WTC11 (cell line): Measurements from ENCODE around the gene IGFN1. TPM values are rescaled to one million over a fixed set of nuclear protein-coding genes. Genes with fewer than 3 reads are reported as not detected.

ENCODE experiments used
- ATAC-seq: fragments of 200-7000 bp; cut with Tn5 transposase; 2 replicates; pipeline ENCODE4 v1.10.0; 2021; ENCODE audit warnings: mild to moderate bottlenecking, moderate library complexity
- CTCF ChIA-PET: fragments of 300-600 bp; sonication (Branson Sonifier 250); formaldehyde crosslinking; loops from one replicate; lab custom pipeline; 2021; ENCODE audit warnings: antibody characterized with exemption; lab: Charles Lee
- POLR2A ChIA-PET: fragments of 350-600 bp; sonication (Branson Sonifier 250); formaldehyde crosslinking; loops from one replicate; lab custom pipeline; 2021; ENCODE audit warnings: antibody characterized with exemption; lab: Charles Lee
- DNase-seq: peaks from one replicate; pipeline ENCODE4 v3.0.0; 2021; ENCODE audit warnings: low spot score
- H3K27ac Mint-ChIP-seq: 2 replicates; pipeline ENCODE4 v1.8.0; 2021; ENCODE audit warnings: mixed read lengths
- H3K27me3 Mint-ChIP-seq: 2 replicates; pipeline ENCODE4 v1.8.0; 2021; ENCODE audit warnings: low read depth, mild to moderate bottlenecking, moderate library complexity, mixed read lengths
- H3K36me3 Mint-ChIP-seq: 2 replicates; pipeline ENCODE4 v1.8.0; 2021; ENCODE audit warnings: mixed read lengths
- H3K4me1 Mint-ChIP-seq: 2 replicates; pipeline ENCODE4 v1.8.0; 2022; ENCODE audit warnings: mixed read lengths
- H3K4me3 Mint-ChIP-seq: 2 replicates; pipeline ENCODE4 v1.8.0; 2021; ENCODE audit warnings: mild to moderate bottlenecking, moderate library complexity, mixed read lengths
- H3K9me3 Mint-ChIP-seq: 2 replicates; pipeline ENCODE4 v1.8.0; 2021; ENCODE audit warnings: mixed read lengths
- AR ChIP-seq: fragments of 250-450 bp; sonication (Bioruptor Pico); IDR thresholded peaks from 2 replicates; pipeline ENCODE4 v1.9.0; 2021; ENCODE audit warnings: mild to moderate bottlenecking
- ATF2 ChIP-seq: sonication (generic); formaldehyde crosslinking; IDR thresholded peaks from 2 replicates; pipeline ENCODE4 v1.8.1; 2022; ENCODE audit warnings: low read depth, missing genetic modification reagents, borderline replicate concordance
- ATF3 ChIP-seq: sonication (generic); formaldehyde crosslinking; conservative IDR thresholded peaks from 2 replicates; pipeline ENCODE4 v1.8.1; 2022; ENCODE audit warnings: mild to moderate bottlenecking, missing genetic modification reagents
- ERG ChIP-seq: fragments of 250-450 bp; sonication (Bioruptor Pico); IDR thresholded peaks from 2 replicates; pipeline ENCODE4 v1.8.0; 2021; ENCODE audit warnings: mild to moderate bottlenecking
- ETV6 ChIP-seq: sonication (generic); formaldehyde crosslinking; IDR thresholded peaks from 2 replicates; pipeline ENCODE4 v1.8.1; 2022; ENCODE audit warnings: mild to moderate bottlenecking, missing genetic modification reagents
- FOXP1 ChIP-seq: sonication (generic); formaldehyde crosslinking; IDR thresholded peaks from 2 replicates; pipeline ENCODE4 v1.8.0; 2022; ENCODE audit warnings: missing genetic modification reagents, mild to moderate bottlenecking, moderate library complexity, borderline replicate concordance
- GABPB1 ChIP-seq: sonication (generic); formaldehyde crosslinking; IDR thresholded peaks from 2 replicates; pipeline ENCODE4 v1.8.1; 2023; ENCODE audit warnings: mild to moderate bottlenecking, missing genetic modification reagents
- GRHL2 ChIP-seq: fragments of 250-450 bp; sonication (Bioruptor Pico); IDR thresholded peaks from 2 replicates; pipeline ENCODE4 v1.8.0; 2022; ENCODE audit warnings: mild to moderate bottlenecking, moderate library complexity; ENCODE audit not compliant: insufficient replicate concordance, severe bottlenecking
- HMGA2 ChIP-seq: fragments of 250-450 bp; sonication (Bioruptor Pico); IDR thresholded peaks from 2 replicates; pipeline ENCODE4 v1.4.0; 2021; ENCODE audit warnings: mild to moderate bottlenecking, moderate library complexity
- MAX ChIP-seq: sonication (generic); formaldehyde crosslinking; IDR thresholded peaks from 2 replicates; pipeline ENCODE4 v1.8.0; 2022; ENCODE audit warnings: mild to moderate bottlenecking, missing genetic modification reagents
- MYBL2 ChIP-seq: sonication (generic); formaldehyde crosslinking; IDR thresholded peaks from 2 replicates; pipeline ENCODE4 v1.8.1; 2023; ENCODE audit warnings: mild to moderate bottlenecking, moderate library complexity, missing genetic modification reagents
- PREB ChIP-seq: sonication (generic); formaldehyde crosslinking; IDR thresholded peaks from 2 replicates; pipeline ENCODE4 v1.8.1; 2022; ENCODE audit warnings: mild to moderate bottlenecking, missing genetic modification reagents, moderate library complexity, borderline replicate concordance
- SOX15 ChIP-seq: fragments of 250-450 bp; sonication (Bioruptor Pico); IDR thresholded peaks from 2 replicates; pipeline ENCODE4 v1.9.0; 2021; ENCODE audit warnings: mild to moderate bottlenecking
- SP1 ChIP-seq: sonication (generic); formaldehyde crosslinking; conservative IDR thresholded peaks from 2 replicates; pipeline ENCODE4 v1.8.1; 2022; ENCODE audit warnings: missing genetic modification reagents
- TEAD4 ChIP-seq: sonication (generic); formaldehyde crosslinking; IDR thresholded peaks from 2 replicates; pipeline ENCODE4 v1.8.0; 2022; ENCODE audit warnings: mild to moderate bottlenecking, missing genetic modification reagents
- USF2 ChIP-seq: sonication (generic); formaldehyde crosslinking; IDR thresholded peaks from 2 replicates; pipeline ENCODE4 v1.8.1; 2023; ENCODE audit warnings: mild to moderate bottlenecking, missing genetic modification reagents, moderate library complexity
- ZBTB43 ChIP-seq: sonication (generic); formaldehyde crosslinking; IDR thresholded peaks from 2 replicates; pipeline ENCODE4 v1.8.1; 2023; ENCODE audit warnings: mild to moderate bottlenecking, missing genetic modification reagents
- ZNF281 ChIP-seq: sonication (generic); formaldehyde crosslinking; IDR thresholded peaks from 2 replicates; pipeline ENCODE4 v1.8.0; 2023; ENCODE audit warnings: mild to moderate bottlenecking, missing genetic modification reagents
- ZNF423 ChIP-seq: fragments of 250-450 bp; sonication (Bioruptor Pico); IDR thresholded peaks from 2 replicates; pipeline ENCODE4 v2.1.2; 2022; ENCODE audit warnings: mild to moderate bottlenecking, moderate library complexity
- ZSCAN18 ChIP-seq: fragments of 250-450 bp; sonication (Bioruptor Pico); IDR thresholded peaks from 2 replicates; pipeline ENCODE4 v2.1.2; 2022; ENCODE audit warnings: mild to moderate bottlenecking, moderate library complexity
- total RNA-seq: library from RNA; stranded (reverse); gene quantifications from 3 replicates; pipeline ENCODE4 v1.2.3, GENCODE V29; 2021

The IGFN1 gene
- total RNA-seq, 1 experiment from 2014 or later = 0.11 TPM

GRCh38 chr1:201140941-201141260 is 49.7 kb upstream of the IGFN1 start:
- CTCF ChIA-PET = interaction anchor here (1.1 kb wide), 1 partner anchor 22 kb away, joined by 3 read pairs; no protein-coding TSS in a partner anchor
- peaks cover 54% of the 10 kb centered on the region for H3K36me3 Mint-ChIP-seq
- no peak for TF ChIP-seq ZNF423 (CRISPR knock-in tag)
- TF ChIP-seq ZSCAN18 (CRISPR knock-in tag) = no peak
- no peak for TF ChIP-seq ATF3 (CRISPR knock-in tag)
- TF ChIP-seq ATF2 = no peak
- no peak for TF ChIP-seq USF2 (CRISPR knock-in tag)
- TF ChIP-seq MYBL2 (CRISPR knock-in tag) = no peak
- TF ChIP-seq GABPB1 (CRISPR knock-in tag) = no peak
- TF ChIP-seq ETV6 (CRISPR knock-in tag) = no peak
- TF ChIP-seq PREB (CRISPR knock-in tag) = no peak
- TF ChIP-seq TEAD4 (CRISPR knock-in tag) = no peak
- no peak for TF ChIP-seq SP1 (CRISPR knock-in tag)
- no peak for TF ChIP-seq FOXP1
- TF ChIP-seq HMGA2 = no peak
- TF ChIP-seq ZNF281 (CRISPR knock-in tag) = no peak
- DNase-seq = no peak
- ATAC-seq = no peak
- no peak overlapping the region for H3K4me3 Mint-ChIP-seq
- POLR2A ChIA-PET = no interaction called here
- no peak overlapping the region for H3K27ac Mint-ChIP-seq
- no peaks in the 10 kb centered on the region for H3K4me1 Mint-ChIP-seq
- no peaks in the 10 kb centered on the region for H3K9me3 Mint-ChIP-seq
- H3K27me3 Mint-ChIP-seq = no peaks in the 10 kb centered on the region

GRCh38 chr1:201141418-201141817 is 49.2 kb upstream of the IGFN1 start:
- Mint-ChIP-seq H3K27ac (no peak overlapping the region), H3K9me3 (no peaks in the 10 kb centered on the region), H3K4me3 (no peak overlapping the region), H3K36me3 (peaks cover 58% of the 10 kb centered on the region), H3K27me3 (no peaks in the 10 kb centered on the region), H3K4me1 (no peaks in the 10 kb centered on the region)
- 0 out of 2 replicates have a peak, but pooled peaks have one; percentile 16 for ATAC-seq
- ChIA-PET POLR2A (no interaction called here), CTCF (interaction anchor here (0.9 to 1.1 kb wide), 2 partner anchors 22 to 55 kb away, joined by 3 read pairs; no protein-coding TSS in a partner anchor)
- DNase-seq = no peak
- no peak for TF ChIP-seq ERG (CRISPR knock-in tag)
- no peak for TF ChIP-seq AR (CRISPR knock-in tag)
- TF ChIP-seq FOXP1 = no peak
- no peak for TF ChIP-seq PREB (CRISPR knock-in tag)
- TF ChIP-seq ZBTB43 (CRISPR knock-in tag) = no peak
- no peak for TF ChIP-seq SOX15 (CRISPR knock-in tag)
- TF ChIP-seq MAX (CRISPR knock-in tag) = no peak
- TF ChIP-seq GRHL2 (CRISPR knock-in tag) = no peak
